ENCODE results near the gene CD52.

- TF ChIP-seq, protein P1, sequence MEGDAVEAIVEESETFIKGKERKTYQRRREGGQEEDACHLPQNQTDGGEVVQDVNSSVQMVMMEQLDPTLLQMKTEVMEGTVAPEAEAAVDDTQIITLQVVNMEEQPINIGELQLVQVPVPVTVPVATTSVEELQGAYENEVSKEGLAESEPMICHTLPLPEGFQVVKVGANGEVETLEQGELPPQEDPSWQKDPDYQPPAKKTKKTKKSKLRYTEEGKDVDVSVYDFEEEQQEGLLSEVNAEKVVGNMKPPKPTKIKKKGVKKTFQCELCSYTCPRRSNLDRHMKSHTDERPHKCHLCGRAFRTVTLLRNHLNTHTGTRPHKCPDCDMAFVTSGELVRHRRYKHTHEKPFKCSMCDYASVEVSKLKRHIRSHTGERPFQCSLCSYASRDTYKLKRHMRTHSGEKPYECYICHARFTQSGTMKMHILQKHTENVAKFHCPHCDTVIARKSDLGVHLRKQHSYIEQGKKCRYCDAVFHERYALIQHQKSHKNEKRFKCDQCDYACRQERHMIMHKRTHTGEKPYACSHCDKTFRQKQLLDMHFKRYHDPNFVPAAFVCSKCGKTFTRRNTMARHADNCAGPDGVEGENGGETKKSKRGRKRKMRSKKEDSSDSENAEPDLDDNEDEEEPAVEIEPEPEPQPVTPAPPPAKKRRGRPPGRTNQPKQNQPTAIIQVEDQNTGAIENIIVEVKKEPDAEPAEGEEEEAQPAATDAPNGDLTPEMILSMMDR (IDR thresholded peaks at IDR 0.05) = no peak
- no peak for TF ChIP-seq POLR2A (IDR thresholded peaks at IDR 0.05)
Measured at GRCh38 chr1:26338670-26339069, 20.9 kb downstream of the CD52 start.
